Heart left ventricle (tissue), 13 donors: ENCODE measurements around the gene TJP3.

Experiments
- POLR2A ChIP-seq, 2 donors: fragments of 450-650 bp; IDR thresholded peaks; one replicate each; pipeline ENCODE4 v1.6.1; 2017; ENCODE audit warnings: antibody characterized with exemption in 2 of 2, mild to moderate bottlenecking in 2 of 2, moderate library complexity in 2 of 2
- TF ChIP-seq, protein P1 (sequence below), 12 donors: fragments of 200-600 bp; sonication (generic) in 4 of 12; IDR thresholded peaks; one replicate each; pipeline versions ENCODE4 v1.5.0 to v1.8.0; 2018 to 2022; ENCODE audit warnings: antibody characterized with exemption in 12 of 12, mild to moderate bottlenecking in 5 of 12
- donor health status: ischemic (EF 13 %, LVEDD 7.1; RV severe dilation, severe dysfunction).
- donor health status: DM: no; HTN: yes; CAD: no.
- donor health status: DM: no; HTN: no; CAD: no.
- donor health status: ischemic (EF 25% LVEDD 6.9; RV normal size, moderate dysfunction).
- donor health status: ischemic (EF 25% LVEDD 5.7; RV mildly dilated, moderate dysfunction).
- donor health status: ischemic (EF 35%, LVEDD 5.7; RV mildly dilated, moderate dysfunction).
- donor health status: nonischemic (EF 11% LVEDD 7.7; RV severe dilation, severe dysfunction).
- donor health status: DM: yes; HTN: yes; CAD: no.
- donor health status: PGD.
- donor health status: ischemic (EF 29% LVEDD 5.4; RV normal size, mild dysfunction).
- donor health status: nonischemic (EF 23%, LVEDD 6.1; RV moderate dilation, normal function).

DNA sequence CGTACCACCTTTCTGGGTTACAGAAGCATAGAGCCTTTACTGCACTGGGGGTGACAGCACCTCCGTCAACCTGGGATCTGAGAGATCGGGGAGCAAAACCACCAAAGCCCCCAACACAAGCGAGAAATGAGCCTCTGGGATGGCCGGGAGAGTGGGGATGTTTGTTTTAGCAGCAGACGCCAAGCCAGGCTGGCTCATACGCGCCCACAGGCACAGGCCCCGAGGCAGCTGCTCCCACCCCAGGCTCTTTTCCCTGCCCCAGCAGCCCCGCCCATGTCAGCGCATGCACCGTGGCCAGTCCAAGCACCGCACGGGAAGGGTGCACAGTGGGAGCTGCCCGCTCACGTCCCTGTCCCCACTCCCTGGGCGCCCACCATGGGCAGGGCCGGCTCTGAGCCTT, 16.5 kb upstream of the TJP3 start:
- TF ChIP-seq, protein P1, sequence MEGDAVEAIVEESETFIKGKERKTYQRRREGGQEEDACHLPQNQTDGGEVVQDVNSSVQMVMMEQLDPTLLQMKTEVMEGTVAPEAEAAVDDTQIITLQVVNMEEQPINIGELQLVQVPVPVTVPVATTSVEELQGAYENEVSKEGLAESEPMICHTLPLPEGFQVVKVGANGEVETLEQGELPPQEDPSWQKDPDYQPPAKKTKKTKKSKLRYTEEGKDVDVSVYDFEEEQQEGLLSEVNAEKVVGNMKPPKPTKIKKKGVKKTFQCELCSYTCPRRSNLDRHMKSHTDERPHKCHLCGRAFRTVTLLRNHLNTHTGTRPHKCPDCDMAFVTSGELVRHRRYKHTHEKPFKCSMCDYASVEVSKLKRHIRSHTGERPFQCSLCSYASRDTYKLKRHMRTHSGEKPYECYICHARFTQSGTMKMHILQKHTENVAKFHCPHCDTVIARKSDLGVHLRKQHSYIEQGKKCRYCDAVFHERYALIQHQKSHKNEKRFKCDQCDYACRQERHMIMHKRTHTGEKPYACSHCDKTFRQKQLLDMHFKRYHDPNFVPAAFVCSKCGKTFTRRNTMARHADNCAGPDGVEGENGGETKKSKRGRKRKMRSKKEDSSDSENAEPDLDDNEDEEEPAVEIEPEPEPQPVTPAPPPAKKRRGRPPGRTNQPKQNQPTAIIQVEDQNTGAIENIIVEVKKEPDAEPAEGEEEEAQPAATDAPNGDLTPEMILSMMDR (IDR thresholded peaks at IDR 0.05) = no peak
- no peak for TF ChIP-seq POLR2A (IDR thresholded peaks at IDR 0.05)
